ENCODE results near the gene ADAP2.

ADAP2 gene

GRCh38 chr17:31003225-31003866 lies 81.6 kb downstream of the ADAP2 start:
- H3K4me3 ChIP-seq (ENCODE audit: control insufficient read depth, low read depth, low read length), result no peak overlapping the region
- TF ChIP-seq CTCF (IDR thresholded peaks at IDR 0.05; ENCODE audit: control insufficient read depth, insufficient read depth, low read depth, low read length, missing control alignments), result no peak
- no peak for DNase-seq (ENCODE audit: low read depth)

DNA sequence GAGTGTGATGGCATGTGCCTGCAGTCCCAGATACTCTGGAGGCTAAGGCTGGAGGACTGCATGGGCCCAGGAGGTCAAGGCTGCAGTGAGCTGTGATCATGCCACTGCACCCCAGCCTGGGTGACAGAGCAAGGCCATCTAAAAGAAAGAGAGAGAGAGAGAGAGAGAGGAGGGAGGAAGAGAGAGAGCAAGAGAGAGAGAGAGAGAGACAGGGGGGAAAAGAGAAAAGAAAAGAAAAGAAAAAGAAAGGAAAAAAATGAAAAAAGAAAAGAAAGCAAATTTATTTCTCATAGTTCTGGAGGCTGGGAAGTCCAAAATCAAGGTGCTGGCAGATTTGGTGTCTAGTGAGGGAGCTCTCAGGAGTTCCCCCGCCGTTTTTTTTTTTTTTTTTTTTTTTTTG lies 82.4 kb downstream of the ADAP2 start:
- no peak for DNase-seq (ENCODE audit: low read depth)
- TF ChIP-seq CTCF (IDR thresholded peaks at IDR 0.05; ENCODE audit: control insufficient read depth, insufficient read depth, low read depth, low read length, missing control alignments), result no peak
- H3K4me3 ChIP-seq (ENCODE audit: control insufficient read depth, low read depth, low read length), result no peak overlapping the region

DNA sequence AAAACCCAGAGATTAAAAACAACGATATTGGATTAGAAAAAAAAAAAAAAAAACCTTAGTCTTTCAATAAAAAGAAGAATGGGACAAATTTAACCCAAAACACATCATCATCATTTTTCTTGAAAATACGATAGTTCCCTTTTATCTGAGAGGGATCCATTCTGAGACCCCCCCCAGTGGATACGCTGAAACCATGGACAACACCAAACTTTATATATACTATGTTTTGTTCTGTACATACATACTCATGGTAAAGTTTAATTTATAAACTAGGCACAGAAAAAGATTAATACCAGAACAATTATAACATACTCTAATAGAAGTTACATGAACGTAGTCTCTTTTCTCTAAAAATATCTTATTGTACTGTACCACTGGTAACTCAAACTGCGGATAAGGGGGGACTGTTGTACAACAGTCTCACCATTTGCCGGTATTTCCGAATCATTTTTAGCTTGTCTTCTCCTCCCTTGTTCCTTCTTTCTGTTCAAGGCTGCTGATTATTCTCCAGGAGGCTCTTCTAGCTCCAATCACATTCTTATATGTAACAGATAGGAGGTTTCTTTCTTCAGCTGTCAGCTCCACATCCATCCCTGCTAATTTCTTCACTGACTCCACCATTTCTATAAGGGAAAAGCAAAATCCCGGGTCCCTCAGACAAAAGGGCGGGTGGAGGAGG lies 86.1 kb downstream of the ADAP2 start:
- no peak for TF ChIP-seq CTCF (IDR thresholded peaks at IDR 0.05; ENCODE audit: control insufficient read depth, insufficient read depth, low read depth, low read length, missing control alignments)
- DNase-seq (ENCODE audit: low read depth), result no peak
- peak overlapping the region; percentile 31 for H3K4me3 ChIP-seq (ENCODE audit: control insufficient read depth, low read depth, low read length)

- no peak for DNase-seq (ENCODE audit: low read depth)
- TF ChIP-seq CTCF (IDR thresholded peaks at IDR 0.05; ENCODE audit: control insufficient read depth, insufficient read depth, low read depth, low read length, missing control alignments), result no peak
- peak overlapping the region; percentile 31 for H3K4me3 ChIP-seq (ENCODE audit: control insufficient read depth, low read depth, low read length)
Observed at GRCh38 chr17:31008374-31009041, 86.8 kb downstream of the ADAP2 start.

Measured in AG09309 (cell line).